ENCODE measurements around the gene CHST11. TPM values are rescaled to one million over a fixed set of nuclear protein-coding genes. Genes with fewer than 3 reads are reported as not detected.
A peak's percentile ranks its signal among the peaks of the same experiment; 100 is the strongest.

The CHST11 gene
- total and polyA plus RNA-seq, 10 donors, result 5.2 to 65.1 (median 48.4) TPM

DNA sequence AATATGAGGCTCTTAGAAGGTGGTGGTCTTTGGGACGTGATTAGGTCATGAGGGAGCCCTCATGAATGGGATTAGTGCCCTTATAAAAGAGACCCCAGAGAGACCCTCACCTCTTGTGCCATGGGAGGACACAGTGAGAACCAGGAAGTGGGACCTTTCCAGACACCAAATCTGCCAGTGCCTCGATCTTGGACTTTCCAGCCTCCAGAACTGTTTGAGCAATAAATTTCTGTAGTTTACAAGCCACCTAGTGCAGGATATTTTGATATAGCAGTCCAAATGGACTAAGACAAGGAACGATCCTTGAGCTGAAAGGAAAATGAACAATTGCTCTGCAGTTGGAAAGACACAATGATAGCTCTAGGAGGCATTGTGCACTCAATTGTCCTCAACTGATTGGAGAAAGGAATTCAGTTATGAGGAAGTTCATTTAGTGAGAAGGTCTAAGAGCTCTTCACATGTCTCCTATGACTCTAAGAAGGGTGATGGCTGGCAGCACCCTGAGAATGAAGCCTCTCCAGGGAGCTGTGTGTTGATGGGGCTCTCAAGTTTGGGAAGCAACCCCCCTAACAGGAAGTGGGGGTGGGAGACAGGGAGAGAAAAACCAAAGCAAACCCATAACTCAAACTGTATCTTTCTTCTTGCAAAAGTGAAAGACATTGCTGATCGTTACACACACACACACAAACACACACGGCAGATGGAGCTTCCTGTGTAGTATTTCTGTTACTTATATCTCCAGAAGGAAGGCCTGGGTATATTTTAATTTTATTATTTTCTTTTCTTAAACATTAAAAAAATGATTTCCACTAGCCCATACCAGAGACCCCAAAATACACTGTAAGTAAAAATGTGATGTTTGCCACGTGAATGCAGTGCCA lies 21.0 kb downstream of the CHST11 start:
- Histone ChIP-seq H3K27ac (peak overlapping the region; percentile 64 to 86 (median 78)), H3K27me3 (replicated peaks in 1 of 7) (no peaks in the 10 kb centered on the region), H3K9me3 (no peaks in the 10 kb centered on the region), H3K4me1 (peaks cover 68 to 98% (median 91%) of the 10 kb centered on the region in 6 donors), H3K36me3 (peaks cover 0 to 8% (median 0%) of the 10 kb centered on the region in 6 donors), H3K4me3 (peak overlapping the region in 6 of 8 donors; percentile 8 to 60 (median 28))
- intact Hi-C loops (cut with DNase I; ENCODE audit: low total_unique reads), result no loop called here
- TF ChIP-seq, protein P1, sequence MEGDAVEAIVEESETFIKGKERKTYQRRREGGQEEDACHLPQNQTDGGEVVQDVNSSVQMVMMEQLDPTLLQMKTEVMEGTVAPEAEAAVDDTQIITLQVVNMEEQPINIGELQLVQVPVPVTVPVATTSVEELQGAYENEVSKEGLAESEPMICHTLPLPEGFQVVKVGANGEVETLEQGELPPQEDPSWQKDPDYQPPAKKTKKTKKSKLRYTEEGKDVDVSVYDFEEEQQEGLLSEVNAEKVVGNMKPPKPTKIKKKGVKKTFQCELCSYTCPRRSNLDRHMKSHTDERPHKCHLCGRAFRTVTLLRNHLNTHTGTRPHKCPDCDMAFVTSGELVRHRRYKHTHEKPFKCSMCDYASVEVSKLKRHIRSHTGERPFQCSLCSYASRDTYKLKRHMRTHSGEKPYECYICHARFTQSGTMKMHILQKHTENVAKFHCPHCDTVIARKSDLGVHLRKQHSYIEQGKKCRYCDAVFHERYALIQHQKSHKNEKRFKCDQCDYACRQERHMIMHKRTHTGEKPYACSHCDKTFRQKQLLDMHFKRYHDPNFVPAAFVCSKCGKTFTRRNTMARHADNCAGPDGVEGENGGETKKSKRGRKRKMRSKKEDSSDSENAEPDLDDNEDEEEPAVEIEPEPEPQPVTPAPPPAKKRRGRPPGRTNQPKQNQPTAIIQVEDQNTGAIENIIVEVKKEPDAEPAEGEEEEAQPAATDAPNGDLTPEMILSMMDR (IDR thresholded peaks at IDR 0.05 in 8 of 11, conservative IDR thresholded peaks at IDR 0.05 in 3 of 11), result no peak
- TF ChIP-seq POLR2AphosphoS5 (IDR thresholded peaks at IDR 0.05) (no peak), POLR2A (IDR thresholded peaks at IDR 0.05) (no peak)
- WGBS, 5 donors, result 34 to 45% (median 41%) methylated on average over 6 of the region's 6 CpGs
- DNase-seq, result no peak

DNA sequence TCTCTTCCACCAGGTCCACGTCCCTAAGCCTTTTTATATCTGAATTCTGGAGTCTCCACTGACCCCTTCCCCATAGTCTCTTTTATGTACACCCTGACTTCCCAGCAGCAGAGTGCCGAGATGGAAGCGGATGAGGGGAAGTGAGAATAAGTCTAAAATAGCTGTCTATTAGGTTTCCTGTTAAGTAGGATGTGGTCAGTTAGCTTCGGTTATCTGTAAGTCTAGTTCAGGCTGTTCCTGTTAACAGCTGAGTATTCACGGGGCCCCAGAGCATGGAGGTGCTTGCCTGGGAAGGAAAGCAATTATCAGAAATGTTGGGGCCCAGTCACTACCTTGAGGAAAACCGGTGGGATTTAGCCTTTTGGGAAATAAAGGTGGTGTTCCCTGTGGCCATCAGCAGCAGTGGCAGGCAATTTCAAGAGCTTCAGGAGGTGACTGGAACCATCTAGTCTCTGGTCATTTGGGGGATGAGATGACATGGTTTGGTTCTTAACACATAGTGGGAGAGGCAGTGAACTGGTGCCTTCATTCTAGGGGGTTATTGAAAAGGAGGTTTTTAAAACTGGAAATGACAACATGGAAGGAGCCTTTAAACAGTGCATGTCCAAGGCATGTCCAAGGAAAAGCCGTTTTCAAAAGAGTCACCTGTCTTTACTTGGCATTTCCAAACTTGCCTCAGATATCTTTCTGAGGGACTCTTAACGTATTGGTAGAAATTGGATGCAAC lies 21.8 kb downstream of the CHST11 start:
- Histone ChIP-seq H3K27me3 (replicated peaks in 1 of 7) (no peaks in the 10 kb centered on the region), H3K36me3 (peaks cover 0 to 8% (median 0%) of the 10 kb centered on the region in 6 donors), H3K27ac (peak overlapping the region; percentile 64 to 86 (median 78)), H3K4me1 (peaks cover 60 to 98% (median 91%) of the 10 kb centered on the region in 6 donors), H3K4me3 (peak overlapping the region in 6 of 8 donors; percentile 8 to 60 (median 28)), H3K9me3 (no peaks in the 10 kb centered on the region)
- peak in 1 of 3 donors; percentile 86 for TF ChIP-seq POLR2AphosphoS5 (IDR thresholded peaks at IDR 0.05)
- TF ChIP-seq, protein P1 (IDR thresholded peaks at IDR 0.05 in 8 of 11, conservative IDR thresholded peaks at IDR 0.05 in 3 of 11), result no peak
- TF ChIP-seq POLR2A (IDR thresholded peaks at IDR 0.05), result peak in 1 of 3 donors; percentile 24
- WGBS, 5 donors, result 19 to 31% (median 23%) methylated on average over 8 of the region's 8 CpGs
- intact Hi-C loops (cut with DNase I; ENCODE audit: low total_unique reads), result no loop called here
- peak; percentile 83 for DNase-seq

DNA sequence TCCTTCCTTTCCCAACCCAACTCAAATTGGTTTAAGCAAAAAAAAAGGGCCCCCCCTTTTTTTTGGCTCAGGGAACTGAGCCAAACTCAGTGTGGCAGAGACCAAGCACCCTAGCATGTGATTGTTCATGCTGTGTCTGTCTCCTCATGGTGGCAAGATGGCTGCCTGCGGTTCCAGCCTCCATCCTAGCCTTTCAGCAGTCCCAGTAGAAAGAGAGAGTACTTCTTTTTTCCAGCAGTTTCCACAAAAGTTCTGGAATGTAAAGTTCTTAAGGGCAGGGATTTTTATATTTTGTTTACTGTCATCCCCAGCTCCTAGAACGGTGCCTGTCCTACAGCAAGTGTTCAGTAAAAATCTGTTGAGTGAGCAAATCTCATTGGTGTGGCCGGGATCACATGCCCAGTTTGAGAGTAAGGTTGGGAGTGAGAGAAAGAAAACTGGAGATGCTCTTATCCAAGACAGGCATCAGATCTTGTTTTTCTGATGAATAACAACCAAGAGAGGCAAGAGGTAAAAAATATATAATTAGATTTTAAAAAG lies 22.4 kb downstream of the CHST11 start:
- TF ChIP-seq POLR2A (IDR thresholded peaks at IDR 0.05) (no peak), POLR2AphosphoS5 (IDR thresholded peaks at IDR 0.05) (no peak)
- TF ChIP-seq, protein P1 (IDR thresholded peaks at IDR 0.05 in 8 of 11, conservative IDR thresholded peaks at IDR 0.05 in 3 of 11), result no peak
- H3K27me3 ChIP-seq (replicated peaks in 1 of 7), result no peaks in the 10 kb centered on the region
- peaks cover 0 to 8% (median 0%) of the 10 kb centered on the region in 6 donors for H3K36me3 ChIP-seq
- peak overlapping the region; percentile 64 to 86 (median 78) for H3K27ac ChIP-seq
- 82 to 94% (median 86%) methylated on average over 3 of the region's 3 CpGs for WGBS, 5 donors
- H3K9me3 ChIP-seq, result no peaks in the 10 kb centered on the region
- intact Hi-C loops (cut with DNase I; ENCODE audit: low total_unique reads), result no loop called here
- no peak for DNase-seq
- H3K4me1 ChIP-seq, result peaks cover 54 to 98% (median 87%) of the 10 kb centered on the region in 6 donors
- H3K4me3 ChIP-seq, result no peak overlapping the region

Data from spleen (tissue), 11 donors.